Measurements from ENCODE around the gene RNASEH2A. TPM values are rescaled to one million over a fixed set of nuclear protein-coding genes. Genes with fewer than 3 reads are reported as not detected.
"Not testable (repeated sequence)": the region's sequence is repeated elsewhere in the genome, so short reads cannot be mapped to it uniquely, and the experiment has no call there.

The RNASEH2A gene
- polyA plus RNA-seq, 5 donors = 29.8 to 42.9 (median 32.9) TPM

DNA sequence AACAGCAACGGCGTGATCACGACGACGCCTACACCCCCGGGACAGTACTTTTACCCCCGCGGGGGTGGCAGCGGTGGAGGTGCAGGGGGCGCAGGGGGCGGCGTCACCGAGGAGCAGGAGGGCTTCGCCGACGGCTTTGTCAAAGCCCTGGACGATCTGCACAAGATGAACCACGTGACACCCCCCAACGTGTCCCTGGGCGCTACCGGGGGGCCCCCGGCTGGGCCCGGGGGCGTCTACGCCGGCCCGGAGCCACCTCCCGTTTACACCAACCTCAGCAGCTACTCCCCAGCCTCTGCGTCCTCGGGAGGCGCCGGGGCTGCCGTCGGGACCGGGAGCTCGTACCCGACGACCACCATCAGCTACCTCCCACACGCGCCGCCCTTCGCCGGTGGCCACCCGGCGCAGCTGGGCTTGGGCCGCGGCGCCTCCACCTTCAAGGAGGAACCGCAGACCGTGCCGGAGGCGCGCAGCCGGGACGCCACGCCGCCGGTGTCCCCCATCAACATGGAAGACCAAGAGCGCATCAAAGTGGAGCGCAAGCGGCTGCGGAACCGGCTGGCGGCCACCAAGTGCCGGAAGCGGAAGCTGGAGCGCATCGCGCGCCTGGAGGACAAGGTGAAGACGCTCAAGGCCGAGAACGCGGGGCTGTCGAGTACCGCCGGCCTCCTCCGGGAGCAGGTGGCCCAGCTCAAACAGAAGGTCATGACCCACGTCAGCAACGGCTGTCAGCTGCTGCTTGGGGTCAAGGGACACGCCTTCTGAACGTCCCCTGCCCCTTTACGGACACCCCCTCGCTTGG is 14.1 kb upstream of the RNASEH2A start:
- DNase-seq = peak in 1 of 2 donors; percentile 60

GRCh38 chr19:12792853-12793289 is 13.5 kb upstream of the RNASEH2A start:
- no peak for DNase-seq

DNA sequence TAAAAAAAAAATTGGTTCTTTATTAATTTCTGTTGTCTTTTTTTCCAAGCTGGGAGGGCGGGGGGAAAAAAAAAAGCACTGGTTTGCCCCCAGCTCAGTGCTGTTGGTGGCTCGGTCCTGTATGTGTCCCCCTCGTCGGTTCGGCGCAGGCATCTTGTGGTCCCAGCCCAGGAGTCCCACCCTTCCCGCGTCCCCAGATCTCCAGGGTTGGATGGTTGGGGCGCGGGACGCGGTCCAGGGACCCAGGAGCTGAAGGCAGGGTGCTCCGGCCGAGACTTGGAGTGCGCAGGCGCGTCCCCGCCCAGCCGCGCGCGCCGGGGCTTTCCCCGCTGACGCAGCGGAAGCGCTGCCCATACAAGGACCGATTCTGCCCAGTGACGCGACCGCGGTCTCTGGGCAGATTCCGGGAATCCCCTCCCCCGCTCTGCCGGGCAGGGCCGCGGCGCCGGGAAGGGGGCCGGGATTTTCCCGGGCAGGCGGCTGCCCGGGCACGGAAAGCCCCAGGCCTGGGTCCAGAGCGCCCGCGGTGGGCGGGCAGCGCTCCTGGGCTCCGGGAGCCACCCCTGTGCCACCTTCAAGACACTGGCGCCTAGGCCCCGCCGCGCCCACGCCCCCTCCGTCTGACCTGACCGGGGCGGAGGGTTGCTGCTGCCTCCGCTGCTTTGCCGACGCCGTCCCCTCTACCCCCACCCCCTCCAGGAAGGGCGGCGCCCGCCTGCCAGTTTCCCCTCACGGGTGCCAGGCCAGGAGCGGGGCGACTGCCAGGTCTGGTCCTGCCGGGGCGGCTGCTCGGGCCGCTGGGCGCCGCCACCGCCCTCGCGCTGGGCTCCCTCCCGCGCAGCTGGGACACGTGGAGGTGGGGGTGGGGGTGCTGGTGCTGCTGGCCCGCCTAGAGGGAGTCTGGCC is 12.8 kb upstream of the RNASEH2A start:
- peak; percentile 97 to 98 for DNase-seq

DNA sequence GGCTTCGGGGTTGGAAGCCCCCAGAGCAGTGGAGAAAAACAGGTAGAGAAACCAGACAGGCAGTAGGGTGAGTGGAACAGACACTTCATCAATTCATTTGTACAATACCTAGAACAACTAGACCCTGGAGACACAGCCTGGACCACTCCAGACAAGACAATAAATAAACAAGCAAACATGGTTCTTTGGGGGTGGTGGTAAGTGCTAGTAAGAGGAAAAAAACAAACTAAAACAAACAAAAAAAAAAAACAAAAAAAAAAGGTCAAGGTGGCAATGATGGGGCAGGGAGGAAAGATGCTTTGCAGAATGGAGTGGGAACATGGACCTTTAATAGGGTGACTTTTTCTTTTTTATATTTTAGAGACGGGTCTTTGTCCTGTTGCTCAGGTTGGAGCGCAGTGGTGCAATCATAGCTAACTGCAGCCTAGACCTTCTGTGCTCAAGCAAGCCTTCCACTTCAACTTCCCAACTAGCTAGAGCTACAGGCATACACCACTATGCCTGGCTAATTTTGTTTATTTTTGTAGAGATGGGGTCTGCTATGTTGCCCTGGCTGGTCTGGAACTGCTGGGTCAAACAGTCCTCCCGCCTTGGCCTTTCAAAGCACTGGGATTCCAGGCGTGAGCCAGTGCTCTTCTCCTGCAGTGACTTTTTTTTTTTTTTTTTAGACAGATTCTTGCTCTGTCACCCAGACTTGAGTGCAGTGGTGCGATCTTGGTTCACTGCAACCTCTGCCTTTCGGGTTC is 12.0 kb upstream of the RNASEH2A start:
- no peak for DNase-seq

- DNase-seq = no peak
These were observed 11.4 kb upstream of the RNASEH2A start for GRCh38 chr19:12794971-12795381.

DNA sequence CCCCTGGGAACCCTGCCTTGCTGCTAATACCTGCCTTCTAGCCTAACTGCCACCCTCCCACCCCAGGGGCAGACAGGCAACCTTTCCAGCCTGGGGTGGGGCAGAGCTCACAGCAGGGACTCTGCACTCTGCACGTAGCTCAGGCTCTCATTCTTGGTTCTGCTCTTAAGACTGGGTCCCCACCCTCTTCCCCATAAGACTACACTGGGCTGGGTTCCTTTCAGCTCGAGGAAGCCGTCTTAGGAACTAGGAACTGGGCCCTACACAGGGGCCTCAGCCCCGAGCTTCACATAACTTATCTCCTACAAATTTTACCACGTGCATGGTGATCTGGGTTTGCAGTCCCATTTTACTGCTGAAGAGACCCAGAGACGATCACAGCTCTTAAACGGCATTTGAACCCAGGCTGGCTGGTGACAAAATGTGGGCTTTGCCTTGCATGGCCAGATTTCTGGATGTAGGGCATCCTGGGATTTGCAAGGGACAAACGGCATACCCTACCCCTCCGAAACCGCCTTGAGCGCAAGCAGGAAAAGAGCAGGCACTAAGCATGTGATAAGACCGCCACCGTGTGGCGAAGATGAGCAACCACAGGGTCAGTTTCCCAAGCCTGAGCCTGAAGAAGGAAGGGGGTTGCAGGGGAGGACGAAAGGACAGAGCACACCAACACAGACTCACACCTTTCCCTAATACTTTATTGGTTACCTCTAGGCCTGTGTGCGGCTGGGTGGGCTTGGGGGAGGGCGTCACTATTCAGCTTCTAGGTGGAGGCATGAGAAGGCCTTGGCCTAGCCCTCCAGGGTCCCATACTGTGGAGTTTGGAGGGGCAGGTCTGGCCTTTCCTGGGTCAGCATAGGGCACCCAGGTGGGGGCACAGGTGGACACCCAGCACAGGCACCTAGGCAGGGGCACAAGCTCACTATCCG is 10.0 kb upstream of the RNASEH2A start:
- peak; percentile 78 to 82 for DNase-seq

DNA sequence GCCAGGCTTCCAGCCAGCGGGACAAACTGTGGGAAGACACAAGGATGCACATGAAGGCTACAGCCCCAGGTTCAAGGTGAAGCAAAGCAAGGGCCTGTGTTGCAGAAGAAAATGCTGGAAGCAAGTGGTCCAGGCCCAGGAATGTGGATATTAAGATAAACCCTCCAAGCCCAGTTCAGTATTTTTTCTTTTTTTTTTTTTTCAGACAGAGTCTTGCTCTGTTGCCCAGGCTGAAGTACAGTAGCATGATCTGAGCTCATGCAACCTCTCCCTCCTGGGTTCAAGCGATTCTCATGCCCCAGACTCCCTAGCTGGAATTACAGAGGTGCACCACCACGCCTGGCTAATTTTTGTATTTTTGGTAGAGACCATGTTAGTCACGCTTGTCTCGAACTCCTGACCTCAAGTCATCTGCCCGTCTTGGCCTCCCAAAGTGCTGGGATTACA is 9.2 kb upstream of the RNASEH2A start:
- DNase-seq = no peak

- not testable (repeated sequence) for DNase-seq
These were observed 8.8 kb upstream of the RNASEH2A start for GRCh38 chr19:12797607-12798006.

- DNase-seq = no peak
These were observed 6.5 kb upstream of the RNASEH2A start for GRCh38 chr19:12799742-12800465.

GRCh38 chr19:12800466-12800770 is 6.0 kb upstream of the RNASEH2A start:
- DNase-seq = no peak

DNA sequence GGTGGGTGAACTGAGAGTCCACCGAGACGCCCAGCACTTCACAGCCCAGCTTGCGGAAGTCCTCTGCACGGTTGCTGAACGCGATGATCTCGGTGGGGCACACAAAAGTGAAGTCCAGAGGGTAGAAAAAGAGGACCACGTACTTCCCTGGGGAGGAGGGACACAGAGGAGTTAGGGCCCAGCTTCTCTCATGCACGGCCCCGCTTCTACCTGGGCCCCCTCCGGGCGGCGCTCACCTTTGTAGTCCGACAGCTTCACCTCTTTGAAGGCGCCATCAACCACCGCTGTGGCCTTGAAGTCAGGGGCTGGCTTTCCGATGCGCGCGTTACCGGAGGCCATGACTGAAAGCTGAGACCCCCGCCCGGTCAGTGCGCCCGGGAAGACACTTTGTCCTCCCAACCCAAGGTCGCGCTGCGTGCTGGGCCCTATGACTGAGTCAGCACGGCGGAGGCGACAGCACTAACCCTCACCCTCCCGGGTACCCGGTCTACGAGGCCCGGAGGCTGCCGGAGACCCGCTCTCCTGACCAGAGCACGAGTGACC is 5.4 kb upstream of the RNASEH2A start:
- no peak for DNase-seq

- DNase-seq = peak; percentile 61 to 79
These were observed 4.7 kb upstream of the RNASEH2A start, which contains the start of the genes PRDX2 and THSD8 for GRCh38 chr19:12801466-12802266. PRDX2 (minus strand) TSS chr19:12801800; CDS start chr19:12801261, 539 bp downstream. THSD8 (plus strand) TSS chr19:12802069; CDS start chr19:12802072, 3 bp downstream.

- DNase-seq = no peak
These were observed 3.9 kb upstream of the RNASEH2A start for GRCh38 chr19:12802267-12803106.

DNA sequence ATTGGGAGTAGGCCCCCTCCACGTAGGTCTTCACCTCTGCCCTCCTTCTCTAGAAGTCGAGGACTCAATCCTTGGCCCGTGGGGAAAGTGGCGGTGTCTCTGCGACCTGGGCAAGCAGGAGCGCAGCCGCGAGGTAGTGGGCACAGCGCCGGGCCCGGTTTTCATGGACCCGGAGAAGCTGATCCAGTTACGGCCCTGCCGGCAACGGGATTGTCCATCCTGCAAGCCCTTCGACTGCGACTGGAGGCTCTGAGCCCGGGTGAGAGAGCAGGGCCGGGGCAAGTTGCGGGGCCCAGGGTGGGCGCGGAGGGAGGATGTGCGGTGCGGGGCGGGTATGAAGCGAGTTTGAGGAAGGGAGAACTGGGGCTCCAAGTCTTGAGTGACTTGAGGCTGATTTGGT is 2.3 kb upstream of the RNASEH2A start:
- DNase-seq = no peak

GRCh38 chr19:12815088-12815487 is 8.7 kb downstream of the RNASEH2A start:
- DNase-seq = no peak

- not testable (repeated sequence) for DNase-seq
These were observed 10.8 kb downstream of the RNASEH2A start for GRCh38 chr19:12817188-12817587.

DNA sequence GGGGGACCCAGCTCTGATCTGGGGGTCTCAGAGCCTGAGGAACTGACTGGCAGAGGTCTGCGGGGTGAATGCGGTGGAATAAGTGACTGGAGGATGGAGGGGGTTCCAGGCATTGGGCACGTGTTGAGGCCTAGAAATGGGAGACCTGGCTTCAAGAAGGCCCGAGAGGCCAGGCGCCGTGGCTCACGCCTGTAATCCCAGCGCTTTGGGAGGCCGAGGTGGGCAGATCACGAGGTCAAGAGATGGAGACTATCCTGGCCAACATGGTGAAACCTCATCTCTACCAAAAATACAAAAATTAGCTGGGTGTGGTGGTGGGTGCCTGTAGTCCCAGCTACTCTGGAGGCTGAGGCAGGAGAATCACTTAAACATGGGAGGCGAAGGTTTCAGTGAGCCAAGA is 11.4 kb downstream of the RNASEH2A start:
- not testable (repeated sequence) for DNase-seq

DNA sequence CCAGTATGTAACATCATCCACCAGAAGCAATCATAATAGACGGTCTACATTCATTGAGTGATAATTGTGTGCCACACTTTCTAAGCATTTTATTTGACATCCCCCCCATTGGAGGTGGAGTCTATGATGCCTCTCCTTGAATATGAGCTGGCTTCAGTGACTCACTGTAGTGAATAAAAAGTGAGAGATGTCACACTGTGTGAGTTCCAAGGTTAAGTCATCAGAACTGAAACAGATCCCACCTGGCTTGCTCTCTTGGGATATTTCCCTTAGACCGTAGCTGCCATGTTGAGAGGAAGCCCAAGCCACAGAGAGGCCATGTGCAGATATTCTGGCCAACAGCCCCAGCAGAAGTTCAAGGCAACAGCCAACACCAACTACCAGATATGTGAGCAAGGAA is 15.4 kb downstream of the RNASEH2A start:
- DNase-seq = no peak

Measured in right lung (tissue), 5 donors.